ENCODE measurements around the gene COA3.
A peak's percentile ranks its signal among the peaks of the same experiment; 100 is the strongest.

- TF ChIP-seq REST (IDR thresholded peaks at IDR 0.05; ENCODE audit: low read depth, low read length) (no peak), CTCF (IDR thresholded peaks at IDR 0.05) (no peak), EP300 (IDR thresholded peaks at IDR 0.05; ENCODE audit: borderline replicate concordance in 1 of 2, low read depth in 1 of 2, low read length in 1 of 2) (no peak), USF2 (IDR thresholded peaks at IDR 0.05; ENCODE audit: borderline replicate concordance, low read depth, low read length) (no peak), ELF1 (IDR thresholded peaks at IDR 0.05) (no peak), RAD21 (IDR thresholded peaks at IDR 0.05; ENCODE audit: low read length) (no peak), ZBTB33 (IDR thresholded peaks at IDR 0.05; ENCODE audit: borderline replicate concordance, low read depth) (no peak), NFIC (IDR thresholded peaks at IDR 0.05; ENCODE audit: borderline replicate concordance) (no peak), FOXJ3 (CRISPR knock-in tag; IDR thresholded peaks at IDR 0.05) (no peak), YY1 (IDR thresholded peaks at IDR 0.05; ENCODE audit: low read depth) (no peak), PBX3 (IDR thresholded peaks at IDR 0.05) (peak; percentile 28; the same call in 1 of the 2 replicates), EZH2phosphoT487 (IDR thresholded peaks at IDR 0.05; ENCODE audit: borderline replicate concordance, low read depth) (no peak), TEAD4 (IDR thresholded peaks at IDR 0.05; ENCODE audit: borderline replicate concordance, insufficient read depth) (no peak), CHD2 (IDR thresholded peaks at IDR 0.05; ENCODE audit: low read length, partially characterized antibody) (no peak)
Measured at GRCh38 chr17:42774066-42774745, 24.3 kb downstream of the COA3 start.

All from SK-N-SH (cell line).